ENCODE results near the gene SLX4IP.

DNA sequence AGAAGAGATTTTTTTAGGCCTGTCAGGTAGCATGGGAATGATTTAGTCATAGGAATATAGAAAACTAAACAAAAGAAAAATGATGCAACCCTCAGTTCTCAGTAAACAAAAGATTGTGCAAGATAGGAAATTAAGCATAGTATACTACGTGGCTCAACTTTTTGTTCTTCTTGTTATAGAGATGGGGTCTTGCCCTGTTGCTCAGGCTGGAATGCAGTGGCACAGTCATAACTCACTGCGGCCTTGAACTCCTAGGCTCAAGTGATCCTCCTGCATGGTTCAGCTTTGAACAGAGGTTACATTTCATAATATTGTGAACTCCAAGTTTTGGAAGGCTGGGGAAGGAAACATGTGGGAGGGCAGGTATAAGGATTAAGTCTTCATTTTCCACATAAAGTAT lies 28.5 kb downstream of the SLX4IP start:
- TF ChIP-seq, protein P1, sequence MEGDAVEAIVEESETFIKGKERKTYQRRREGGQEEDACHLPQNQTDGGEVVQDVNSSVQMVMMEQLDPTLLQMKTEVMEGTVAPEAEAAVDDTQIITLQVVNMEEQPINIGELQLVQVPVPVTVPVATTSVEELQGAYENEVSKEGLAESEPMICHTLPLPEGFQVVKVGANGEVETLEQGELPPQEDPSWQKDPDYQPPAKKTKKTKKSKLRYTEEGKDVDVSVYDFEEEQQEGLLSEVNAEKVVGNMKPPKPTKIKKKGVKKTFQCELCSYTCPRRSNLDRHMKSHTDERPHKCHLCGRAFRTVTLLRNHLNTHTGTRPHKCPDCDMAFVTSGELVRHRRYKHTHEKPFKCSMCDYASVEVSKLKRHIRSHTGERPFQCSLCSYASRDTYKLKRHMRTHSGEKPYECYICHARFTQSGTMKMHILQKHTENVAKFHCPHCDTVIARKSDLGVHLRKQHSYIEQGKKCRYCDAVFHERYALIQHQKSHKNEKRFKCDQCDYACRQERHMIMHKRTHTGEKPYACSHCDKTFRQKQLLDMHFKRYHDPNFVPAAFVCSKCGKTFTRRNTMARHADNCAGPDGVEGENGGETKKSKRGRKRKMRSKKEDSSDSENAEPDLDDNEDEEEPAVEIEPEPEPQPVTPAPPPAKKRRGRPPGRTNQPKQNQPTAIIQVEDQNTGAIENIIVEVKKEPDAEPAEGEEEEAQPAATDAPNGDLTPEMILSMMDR (IDR thresholded peaks at IDR 0.05), result no peak
- no peak for TF ChIP-seq POLR2A (IDR thresholded peaks at IDR 0.05)
